Astrocyte (in vitro differentiated cells and primary cell): ENCODE results near the gene RBM19. TPM values are rescaled to one million over a fixed set of nuclear protein-coding genes. Genes with fewer than 3 reads are reported as not detected.

Source experiments
- DNase-seq: peaks from one replicate; pipeline ENCODE4 v3.0.0-alpha.2; 2010; ENCODE audit warnings: low read depth
- FAIRE-seq: peaks from 2 replicates; lab custom pipeline; 2011; peaks lifted over from hg19 to GRCh38; lab: Jason Lieb, UNC
- H2AFZ ChIP-seq: 2 replicates; pipeline ENCODE4 v1.6.0; 2012; ENCODE audit warnings: low read depth, low read length, inconsistent platforms
- H3K27ac ChIP-seq: 2 replicates; pipeline ENCODE4 v1.5.1; 2011; ENCODE audit warnings: low read depth, low read length, inconsistent platforms
- H3K27me3 ChIP-seq: 2 replicates; pipeline ENCODE4 v1.6.0; 2011; ENCODE audit warnings: low read length, inconsistent platforms; ENCODE audit not compliant: insufficient read depth
- H3K36me3 ChIP-seq: 2 replicates; pipeline ENCODE4 v1.5.1; 2011; ENCODE audit warnings: low read length, inconsistent platforms; ENCODE audit not compliant: insufficient read depth
- H3K4me1 ChIP-seq: 2 replicates; pipeline ENCODE4 v1.5.1; 2011; ENCODE audit warnings: low read length, inconsistent platforms; ENCODE audit not compliant: insufficient read depth
- H3K4me2 ChIP-seq: 2 replicates; pipeline ENCODE4 v1.6.0; 2012; ENCODE audit warnings: low read length, inconsistent platforms
- H3K4me3 ChIP-seq: 2 replicates; pipeline ENCODE4 v1.5.1; 2011; ENCODE audit warnings: low read depth, mild to moderate bottlenecking, low read length, inconsistent platforms; ENCODE audit not compliant: insufficient read depth
- H3K79me2 ChIP-seq: 2 replicates; pipeline ENCODE4 v1.6.0; 2012; ENCODE audit warnings: mild to moderate bottlenecking, low read length, inconsistent platforms; ENCODE audit not compliant: insufficient read depth
- H3K9ac ChIP-seq: 2 replicates; pipeline ENCODE4 v1.6.0; 2012; ENCODE audit warnings: mild to moderate bottlenecking, low read length, inconsistent platforms
- H3K9me3 ChIP-seq: 2 replicates; pipeline ENCODE4 v1.5.1; 2012; ENCODE audit warnings: low read depth, mild to moderate bottlenecking, low read length, inconsistent platforms; ENCODE audit not compliant: insufficient read depth
- H4K20me1 ChIP-seq: 2 replicates; pipeline ENCODE4 v1.6.0; 2012; ENCODE audit warnings: low read length, inconsistent platforms; ENCODE audit not compliant: insufficient read depth
- H3K27ac Mint-ChIP-seq: one replicate; pipeline ENCODE4 v1.8.0; 2021; ENCODE audit warnings: mild to moderate bottlenecking, mixed read lengths; ENCODE audit not compliant: unreplicated experiment
- H3K27me3 Mint-ChIP-seq: one replicate; pipeline ENCODE4 v1.8.0; 2021; ENCODE audit warnings: low read depth, mixed read lengths; ENCODE audit not compliant: unreplicated experiment
- H3K36me3 Mint-ChIP-seq: one replicate; pipeline ENCODE4 v1.8.0; 2021; ENCODE audit warnings: low read depth, mixed read lengths; ENCODE audit not compliant: unreplicated experiment
- H3K4me1 Mint-ChIP-seq: one replicate; pipeline ENCODE4 v1.8.0; 2021; ENCODE audit warnings: low read depth, mixed read lengths; ENCODE audit not compliant: unreplicated experiment
- H3K4me3 Mint-ChIP-seq: one replicate; pipeline ENCODE4 v1.8.0; 2021; ENCODE audit warnings: mild to moderate bottlenecking, moderate library complexity, mixed read lengths; ENCODE audit not compliant: unreplicated experiment
- H3K9me3 Mint-ChIP-seq: one replicate; pipeline ENCODE4 v1.8.0; 2021; ENCODE audit warnings: mild to moderate bottlenecking, mixed read lengths; ENCODE audit not compliant: unreplicated experiment
- EZH2 ChIP-seq: IDR thresholded peaks from 2 replicates; pipeline ENCODE4 v1.6.1; 2012; ENCODE audit warnings: mild to moderate bottlenecking, low read length, inconsistent platforms; ENCODE audit not compliant: insufficient read depth
- total RNA-seq: library from RNA; stranded (reverse); gene quantifications from 2 replicates; pipeline ENCODE4 v1.2.1, GENCODE V29; 2021
- TF ChIP-seq, protein P1 (sequence below): IDR thresholded peaks from 2 replicates; pipeline ENCODE4 v1.5.1; 2011; ENCODE audit warnings: low read depth, mild to moderate bottlenecking, inconsistent platforms, low read length, moderate library complexity; ENCODE audit not compliant: insufficient read depth

Gene RBM19
- total RNA-seq, 1 donor from 2014 or later: 32.3 TPM

DNA sequence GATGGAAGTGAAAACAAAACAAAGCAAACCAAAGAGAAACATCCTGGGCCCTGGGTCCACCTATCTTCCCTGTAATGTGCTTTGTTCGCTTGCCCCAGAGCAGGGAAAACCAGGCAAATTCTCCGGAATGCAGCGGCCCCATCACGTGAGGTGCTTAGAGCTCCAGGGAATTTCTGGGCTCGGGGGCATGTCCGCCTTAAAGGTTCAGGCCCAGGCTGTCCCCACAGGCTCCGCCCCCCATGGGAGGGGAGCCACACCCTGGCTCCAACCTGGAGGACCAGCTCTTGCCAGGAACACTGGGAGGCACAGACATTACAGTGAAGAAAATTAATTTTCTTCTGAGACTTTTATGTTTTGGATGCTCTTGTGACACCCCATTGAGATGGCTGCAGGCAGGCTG lies 69.9 kb downstream of the RBM19 start:
- Histone ChIP-seq H2AFZ (no peak overlapping the region), H3K27ac (no peak overlapping the region), H3K27me3 (no peaks in the 10 kb centered on the region), H3K36me3 (no peaks in the 10 kb centered on the region), H4K20me1 (peaks cover 14% of the 10 kb centered on the region), H3K9ac (no peak overlapping the region), H3K79me2 (no peaks in the 10 kb centered on the region), H3K4me2 (no peak overlapping the region), H3K4me3 (no peak overlapping the region), H3K9me3 (no peaks in the 10 kb centered on the region), H3K4me1 (no peaks in the 10 kb centered on the region)
- Mint-ChIP-seq H3K4me3 (no peak overlapping the region), H3K9me3 (no peaks in the 10 kb centered on the region), H3K27ac (no peak overlapping the region), H3K36me3 (peaks cover 5% of the 10 kb centered on the region), H3K4me1 (peaks cover 9% of the 10 kb centered on the region), H3K27me3 (no peaks in the 10 kb centered on the region)
- FAIRE-seq: no peak
- TF ChIP-seq EZH2: no peak
- TF ChIP-seq, protein P1, sequence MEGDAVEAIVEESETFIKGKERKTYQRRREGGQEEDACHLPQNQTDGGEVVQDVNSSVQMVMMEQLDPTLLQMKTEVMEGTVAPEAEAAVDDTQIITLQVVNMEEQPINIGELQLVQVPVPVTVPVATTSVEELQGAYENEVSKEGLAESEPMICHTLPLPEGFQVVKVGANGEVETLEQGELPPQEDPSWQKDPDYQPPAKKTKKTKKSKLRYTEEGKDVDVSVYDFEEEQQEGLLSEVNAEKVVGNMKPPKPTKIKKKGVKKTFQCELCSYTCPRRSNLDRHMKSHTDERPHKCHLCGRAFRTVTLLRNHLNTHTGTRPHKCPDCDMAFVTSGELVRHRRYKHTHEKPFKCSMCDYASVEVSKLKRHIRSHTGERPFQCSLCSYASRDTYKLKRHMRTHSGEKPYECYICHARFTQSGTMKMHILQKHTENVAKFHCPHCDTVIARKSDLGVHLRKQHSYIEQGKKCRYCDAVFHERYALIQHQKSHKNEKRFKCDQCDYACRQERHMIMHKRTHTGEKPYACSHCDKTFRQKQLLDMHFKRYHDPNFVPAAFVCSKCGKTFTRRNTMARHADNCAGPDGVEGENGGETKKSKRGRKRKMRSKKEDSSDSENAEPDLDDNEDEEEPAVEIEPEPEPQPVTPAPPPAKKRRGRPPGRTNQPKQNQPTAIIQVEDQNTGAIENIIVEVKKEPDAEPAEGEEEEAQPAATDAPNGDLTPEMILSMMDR: no peak
- no peak for DNase-seq

DNA sequence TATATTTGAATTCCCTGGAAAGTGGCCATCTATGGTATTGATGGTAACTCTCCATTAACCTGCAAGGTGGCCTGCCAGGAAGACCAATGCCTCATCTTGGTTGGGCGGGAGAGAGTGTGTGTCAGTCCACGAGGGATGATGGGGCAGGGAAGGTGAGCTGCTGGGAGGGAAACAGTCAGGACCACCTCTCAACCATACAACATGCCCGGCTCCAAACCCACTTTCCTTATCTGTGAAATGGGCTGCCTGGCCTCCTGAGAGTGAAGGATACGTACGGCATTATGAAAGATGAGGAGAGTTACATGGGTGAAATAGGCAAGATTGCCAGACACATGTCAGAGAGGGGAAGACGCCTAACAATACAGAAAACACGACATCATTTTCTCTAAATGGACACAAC lies 70.9 kb downstream of the RBM19 start:
- H3K79me2 ChIP-seq: no peaks in the 10 kb centered on the region
- H3K4me3 ChIP-seq: no peak overlapping the region
- Mint-ChIP-seq H3K36me3 (peaks cover 5% of the 10 kb centered on the region), H3K27me3 (no peaks in the 10 kb centered on the region), H3K9me3 (no peaks in the 10 kb centered on the region), H3K4me1 (peaks cover 14% of the 10 kb centered on the region), H3K27ac (no peak overlapping the region), H3K4me3 (no peak overlapping the region)
- H3K4me2 ChIP-seq: no peak overlapping the region
- peaks cover 2% of the 10 kb centered on the region for H3K4me1 ChIP-seq
- DNase-seq: no peak
- no peak overlapping the region for H3K27ac ChIP-seq
- no peaks in the 10 kb centered on the region for H3K9me3 ChIP-seq
- no peak overlapping the region for H2AFZ ChIP-seq
- TF ChIP-seq EZH2: no peak
- TF ChIP-seq, protein P1: no peak
- H4K20me1 ChIP-seq: peaks cover 13% of the 10 kb centered on the region
- no peak for FAIRE-seq
- no peaks in the 10 kb centered on the region for H3K36me3 ChIP-seq
- H3K27me3 ChIP-seq: no peaks in the 10 kb centered on the region
- no peak overlapping the region for H3K9ac ChIP-seq

DNA sequence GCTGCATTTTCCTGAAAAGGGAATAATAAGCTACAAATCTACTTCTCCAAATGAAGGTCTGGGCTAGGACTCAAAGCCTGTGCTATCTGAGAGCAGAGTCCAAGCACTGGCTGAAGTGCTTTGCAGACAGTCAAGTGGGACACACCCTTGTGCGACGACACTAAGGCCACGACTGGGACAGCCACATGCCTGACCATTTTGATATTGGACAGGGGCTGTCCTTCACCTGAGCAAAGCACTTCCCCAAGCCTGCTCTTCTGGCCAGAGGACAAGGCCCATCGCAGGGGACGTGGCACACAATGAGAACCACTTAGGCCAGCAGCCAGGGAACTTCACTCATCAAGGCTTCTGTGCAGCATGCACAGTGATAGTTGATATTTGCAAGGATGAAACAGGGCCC lies 71.4 kb downstream of the RBM19 start:
- no peak overlapping the region for H3K4me3 ChIP-seq
- Mint-ChIP-seq H3K4me3 (no peak overlapping the region), H3K9me3 (no peaks in the 10 kb centered on the region), H3K27ac (no peak overlapping the region), H3K36me3 (peaks cover 5% of the 10 kb centered on the region), H3K4me1 (peaks cover 18% of the 10 kb centered on the region), H3K27me3 (no peaks in the 10 kb centered on the region)
- H3K4me1 ChIP-seq: peaks cover 7% of the 10 kb centered on the region
- H3K36me3 ChIP-seq: no peaks in the 10 kb centered on the region
- no peaks in the 10 kb centered on the region for H3K27me3 ChIP-seq
- no peak overlapping the region for H3K9ac ChIP-seq
- no peaks in the 10 kb centered on the region for H3K79me2 ChIP-seq
- no peak overlapping the region for H2AFZ ChIP-seq
- no peak overlapping the region for H3K27ac ChIP-seq
- H4K20me1 ChIP-seq: peaks cover 15% of the 10 kb centered on the region
- H3K4me2 ChIP-seq: no peak overlapping the region
- TF ChIP-seq, protein P1: no peak
- no peak for TF ChIP-seq EZH2
- DNase-seq (no peak), FAIRE-seq (no peak)
- no peaks in the 10 kb centered on the region for H3K9me3 ChIP-seq
